Measurements from ENCODE around the gene RNF157. TPM values are rescaled to one million over a fixed set of nuclear protein-coding genes. Genes with fewer than 3 reads are reported as not detected.

The RNF157 gene
- polyA plus RNA-seq, 2 of the 4 experiments (the other 2 are of a cell fraction): 7.2 to 8.5 TPM

DNA sequence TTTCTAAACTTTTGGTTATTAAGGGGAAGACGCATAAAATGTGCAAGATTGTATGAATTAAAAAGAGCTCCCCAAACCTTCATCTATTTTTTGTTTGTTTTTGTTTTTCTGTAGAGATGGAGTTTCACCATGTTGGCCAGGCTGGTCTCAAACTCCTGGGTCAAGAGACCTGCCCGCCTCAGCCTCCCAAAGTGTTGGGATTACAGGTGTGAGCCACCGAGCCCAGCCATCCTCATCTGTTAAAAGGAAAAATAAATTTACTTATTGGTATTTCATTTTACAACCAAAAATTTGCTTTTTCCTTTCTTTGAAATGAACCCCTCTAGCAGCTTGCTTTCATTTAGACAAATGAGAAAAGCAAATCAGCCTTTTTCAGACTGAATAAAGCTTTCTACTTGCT is 23.2 kb downstream of the RNF157 start:
- 91% methylated on average over 3 of the region's 3 CpGs for WGBS (ENCODE audit: missing lambda C conversion rate)
- H3K9me3 ChIP-seq: no peaks in the 10 kb centered on the region
- FAIRE-seq (no peak), ATAC-seq (no peak), DNase-seq (ENCODE audit: low read depth in 1 of 2, low spot score in 1 of 2) (no peak)
- ChIA-PET POLR2A (no interaction called here), CTCF (interaction anchor here (0.6 to 4.8 kb wide), 7 partner anchors 10 to 306 kb away, joined by 3 to 26 read pairs (median 3); no protein-coding TSS in a partner anchor)
- no peak overlapping the region for H3K27ac ChIP-seq
- H3K4me2 ChIP-seq: no peak overlapping the region
- peaks cover 8% of the 10 kb centered on the region; the same call in 2 of the 3 replicates for H3K4me1 ChIP-seq
- TF ChIP-seq FOSL2 (IDR thresholded peaks at IDR 0.05): no peak
- no peak for TF ChIP-seq FOSL2 (CRISPR knock-in tag; IDR thresholded peaks at IDR 0.05)
- no peak for TF ChIP-seq CBX2 (IDR thresholded peaks at IDR 0.05; ENCODE audit: borderline replicate concordance, low read depth)
- TF ChIP-seq JUN (IDR thresholded peaks at IDR 0.05): no peak
- TF ChIP-seq, protein P1, sequence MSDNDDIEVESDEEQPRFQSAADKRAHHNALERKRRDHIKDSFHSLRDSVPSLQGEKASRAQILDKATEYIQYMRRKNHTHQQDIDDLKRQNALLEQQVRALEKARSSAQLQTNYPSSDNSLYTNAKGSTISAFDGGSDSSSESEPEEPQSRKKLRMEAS (IDR thresholded peaks at IDR 0.05): no peak
- no peak for TF ChIP-seq KDM5A (IDR thresholded peaks at IDR 0.05)
- no peak for TF ChIP-seq TP53 (CRISPR knock-in tag; IDR thresholded peaks at IDR 0.05)
- no peak for TF ChIP-seq GATA3 (IDR thresholded peaks at IDR 0.05; ENCODE audit: borderline replicate concordance)
- TF ChIP-seq, protein P2, sequence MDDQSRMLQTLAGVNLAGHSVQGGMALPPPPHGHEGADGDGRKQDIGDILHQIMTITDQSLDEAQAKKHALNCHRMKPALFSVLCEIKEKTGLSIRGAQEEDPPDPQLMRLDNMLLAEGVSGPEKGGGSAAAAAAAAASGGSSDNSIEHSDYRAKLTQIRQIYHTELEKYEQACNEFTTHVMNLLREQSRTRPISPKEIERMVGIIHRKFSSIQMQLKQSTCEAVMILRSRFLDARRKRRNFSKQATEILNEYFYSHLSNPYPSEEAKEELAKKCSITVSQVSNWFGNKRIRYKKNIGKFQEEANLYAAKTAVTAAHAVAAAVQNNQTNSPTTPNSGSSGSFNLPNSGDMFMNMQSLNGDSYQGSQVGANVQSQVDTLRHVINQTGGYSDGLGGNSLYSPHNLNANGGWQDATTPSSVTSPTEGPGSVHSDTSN (IDR thresholded peaks at IDR 0.05): no peak
- no peak for TF ChIP-seq POLR2A (IDR thresholded peaks at IDR 0.05; ENCODE audit: low read length)
- no peak for TF ChIP-seq NFE2L2 (conservative IDR thresholded peaks at IDR 0.05; ENCODE audit: low read length)
- TF ChIP-seq, protein P3, sequence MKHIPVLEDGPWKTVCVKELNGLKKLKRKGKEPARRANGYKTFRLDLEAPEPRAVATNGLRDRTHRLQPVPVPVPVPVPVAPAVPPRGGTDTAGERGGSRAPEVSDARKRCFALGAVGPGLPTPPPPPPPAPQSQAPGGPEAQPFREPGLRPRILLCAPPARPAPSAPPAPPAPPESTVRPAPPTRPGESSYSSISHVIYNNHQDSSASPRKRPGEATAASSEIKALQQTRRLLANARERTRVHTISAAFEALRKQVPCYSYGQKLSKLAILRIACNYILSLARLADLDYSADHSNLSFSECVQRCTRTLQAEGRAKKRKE (CRISPR knock-in tag; IDR thresholded peaks at IDR 0.05; ENCODE audit: low read depth): no peak
- no peak overlapping the region for H3K4me3 ChIP-seq

DNA sequence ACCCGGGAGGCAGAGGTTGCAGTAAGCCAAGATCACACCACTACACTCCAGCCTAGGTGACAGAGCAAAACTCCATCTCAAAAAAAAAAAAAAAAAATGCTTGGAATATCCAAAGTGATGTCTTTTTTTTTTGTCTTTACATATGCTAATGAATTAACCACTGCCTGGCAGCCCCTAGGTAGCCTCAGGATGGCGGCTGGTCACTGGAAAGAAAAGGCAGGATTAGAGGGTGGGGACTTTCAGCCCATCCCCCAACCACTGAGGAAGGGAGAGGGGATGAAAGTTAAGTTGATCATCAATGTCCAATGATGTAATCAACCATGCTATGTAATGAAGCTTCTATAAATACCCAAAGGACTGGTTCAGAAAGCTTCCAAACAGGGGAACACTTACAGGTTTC is 26.8 kb downstream of the RNF157 start:
- DNase-seq (ENCODE audit: low read depth in 1 of 2, low spot score in 1 of 2): no peak
- Histone ChIP-seq H3K4me1 (no peaks in the 10 kb centered on the region), H3K9me3 (no peaks in the 10 kb centered on the region), H3K4me3 (no peak overlapping the region), H3K4me2 (no peak overlapping the region), H3K27ac (no peak overlapping the region)
- ChIA-PET POLR2A (no interaction called here), CTCF (interaction anchor here (1.0 to 1.7 kb wide), 3 partner anchors 66 to 173 kb away, joined by 3 to 7 read pairs (median 4); no protein-coding TSS in a partner anchor)
- FAIRE-seq: no peak
- WGBS (ENCODE audit: missing lambda C conversion rate): 78% methylated on average over 2 of the region's 2 CpGs
- ATAC-seq: no peak
- TF ChIP-seq EHMT2 (IDR thresholded peaks at IDR 0.05; ENCODE audit: low read depth): no peak
- TF ChIP-seq MAFK (IDR thresholded peaks at IDR 0.05; ENCODE audit: partially characterized antibody): no peak
- no peak for TF ChIP-seq KDM5A (IDR thresholded peaks at IDR 0.05)
- TF ChIP-seq NR3C1 (IDR thresholded peaks at IDR 0.05): no peak
- TF ChIP-seq CHD2 (IDR thresholded peaks at IDR 0.05; ENCODE audit: low read length, partially characterized antibody): no peak
- TF ChIP-seq, protein P3 (CRISPR knock-in tag; IDR thresholded peaks at IDR 0.05; ENCODE audit: low read depth): no peak

DNA sequence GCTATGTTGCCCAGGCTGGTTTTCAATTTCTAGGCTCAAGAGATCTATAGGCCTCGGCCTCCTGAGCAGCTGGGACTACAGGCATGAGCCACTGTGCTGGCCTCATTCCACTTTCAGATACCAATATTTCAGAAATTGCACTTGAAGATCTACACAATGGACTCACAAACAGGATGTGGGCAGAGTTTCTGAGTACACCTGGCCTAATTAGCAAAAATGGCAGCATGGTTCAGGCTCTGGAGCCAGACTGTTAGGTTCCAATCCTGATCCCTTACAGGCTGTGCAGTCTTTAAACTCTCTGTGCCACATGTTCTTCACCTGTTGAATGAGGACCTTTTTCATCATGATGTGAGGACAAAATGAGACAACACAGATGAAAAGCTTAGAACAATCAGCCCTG is 32.2 kb downstream of the RNF157 start:
- Histone ChIP-seq H3K4me1 (peaks cover 17% of the 10 kb centered on the region), H3K9me3 (no peaks in the 10 kb centered on the region), H3K4me3 (no peak overlapping the region), H3K4me2 (no peak overlapping the region), H3K27ac (no peak overlapping the region)
- 81% methylated on average over 1 of the region's 1 CpG for WGBS (ENCODE audit: missing lambda C conversion rate)
- FAIRE-seq: no peak
- TF ChIP-seq RFX5 (IDR thresholded peaks at IDR 0.05) (no peak), FOXS1 (CRISPR knock-in tag; IDR thresholded peaks at IDR 0.05) (no peak), JUNB (IDR thresholded peaks at IDR 0.05) (no peak), MAZ (IDR thresholded peaks at IDR 0.05; ENCODE audit: borderline replicate concordance, low read depth, low read length) (no peak), SMC3 (IDR thresholded peaks at IDR 0.05) (no peak), POLR2AphosphoS2 (conservative IDR thresholded peaks at IDR 0.05; ENCODE audit: low read length) (no peak), JUN (IDR thresholded peaks at IDR 0.05) (no peak)
- TF ChIP-seq, protein P4, sequence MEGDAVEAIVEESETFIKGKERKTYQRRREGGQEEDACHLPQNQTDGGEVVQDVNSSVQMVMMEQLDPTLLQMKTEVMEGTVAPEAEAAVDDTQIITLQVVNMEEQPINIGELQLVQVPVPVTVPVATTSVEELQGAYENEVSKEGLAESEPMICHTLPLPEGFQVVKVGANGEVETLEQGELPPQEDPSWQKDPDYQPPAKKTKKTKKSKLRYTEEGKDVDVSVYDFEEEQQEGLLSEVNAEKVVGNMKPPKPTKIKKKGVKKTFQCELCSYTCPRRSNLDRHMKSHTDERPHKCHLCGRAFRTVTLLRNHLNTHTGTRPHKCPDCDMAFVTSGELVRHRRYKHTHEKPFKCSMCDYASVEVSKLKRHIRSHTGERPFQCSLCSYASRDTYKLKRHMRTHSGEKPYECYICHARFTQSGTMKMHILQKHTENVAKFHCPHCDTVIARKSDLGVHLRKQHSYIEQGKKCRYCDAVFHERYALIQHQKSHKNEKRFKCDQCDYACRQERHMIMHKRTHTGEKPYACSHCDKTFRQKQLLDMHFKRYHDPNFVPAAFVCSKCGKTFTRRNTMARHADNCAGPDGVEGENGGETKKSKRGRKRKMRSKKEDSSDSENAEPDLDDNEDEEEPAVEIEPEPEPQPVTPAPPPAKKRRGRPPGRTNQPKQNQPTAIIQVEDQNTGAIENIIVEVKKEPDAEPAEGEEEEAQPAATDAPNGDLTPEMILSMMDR (IDR thresholded peaks at IDR 0.05): no peak
- ChIA-PET POLR2A (no interaction called here), CTCF (interaction anchor here (0.6 to 8.0 kb wide), 4 partner anchors 10 to 71 kb away, joined by 3 to 37 read pairs (median 4); no protein-coding TSS in a partner anchor)
- no peak for ATAC-seq
- no peak for DNase-seq (ENCODE audit: low read depth in 1 of 2, low spot score in 1 of 2)
